ENCODE data around the gene POLR1A.

- no peak for TF ChIP-seq CTCF (IDR thresholded peaks at IDR 0.05)
- TF ChIP-seq POLR2A (IDR thresholded peaks at IDR 0.05) = no peak
Measured at GRCh38 chr2:86150502-86150901, 44.8 kb upstream of the POLR1A start.
